HG03139 (cell line): ENCODE results near the gene SNED1.
"Not testable (repeated sequence)": the region's sequence is repeated elsewhere in the genome, so short reads cannot be mapped to it uniquely, and the experiment has no call there.

Source experiments
- ATAC-seq: cut with Tn5 transposase; IDR thresholded peaks from one replicate; pipeline ENCODE4 v1.9.1; 2021; ENCODE audit not compliant: unreplicated experiment

SNED1 gene

GRCh38 chr2:240972201-240972600, 26.2 kb upstream of the SNED1 start:
- no peak for ATAC-seq

- no peak for ATAC-seq
Measured at GRCh38 chr2:240972636-240973521, 25.5 kb upstream of the SNED1 start.

- ATAC-seq = no peak
Measured at GRCh38 chr2:240974771-240975572, 23.4 kb upstream of the SNED1 start.

GRCh38 chr2:240975903-240976302, 22.5 kb upstream of the SNED1 start:
- ATAC-seq = not testable (repeated sequence)

GRCh38 chr2:240981280-240981679, 17.1 kb upstream of the SNED1 start:
- ATAC-seq = no peak

- no peak for ATAC-seq
Measured at GRCh38 chr2:240981871-240982800, 16.3 kb upstream of the SNED1 start.

- no peak for ATAC-seq
Measured at GRCh38 chr2:240982821-240983281, 15.6 kb upstream of the SNED1 start.

GRCh38 chr2:240983361-240983995, 14.9 kb upstream of the SNED1 start:
- ATAC-seq = no peak

- ATAC-seq = no peak
Measured at GRCh38 chr2:240983996-240984498, 14.4 kb upstream of the SNED1 start.

GRCh38 chr2:240985881-240986786, 12.3 kb upstream of the SNED1 start:
- no peak for ATAC-seq

GRCh38 chr2:240986787-240987411, 11.5 kb upstream of the SNED1 start:
- ATAC-seq = no peak

- ATAC-seq = no peak
Measured at GRCh38 chr2:240987588-240987987, 10.8 kb upstream of the SNED1 start.

- ATAC-seq = no peak
Measured at GRCh38 chr2:240988146-240988545, 10.3 kb upstream of the SNED1 start.

- ATAC-seq = no peak
Measured at GRCh38 chr2:240988571-240989271, 9.7 kb upstream of the SNED1 start.

GRCh38 chr2:240989451-240990265, 8.8 kb upstream of the SNED1 start:
- ATAC-seq = no peak

GRCh38 chr2:240990266-240990529, 8.2 kb upstream of the SNED1 start:
- ATAC-seq = no peak

GRCh38 chr2:240990726-240991377, 7.6 kb upstream of the SNED1 start:
- ATAC-seq = no peak
